ENCODE results near the gene ECE2. TPM values are rescaled to one million over a fixed set of nuclear protein-coding genes. Genes with fewer than 3 reads are reported as not detected.

ECE2 gene
- total RNA-seq, 3 donors from 2014 or later (not counting 1 experiment from before 2014, with no cell fraction given): not detected

- Mint-ChIP-seq H3K27ac (no peak overlapping the region), H3K36me3 (no peaks in the 10 kb centered on the region), H3K9me3 (no peaks in the 10 kb centered on the region), H3K27me3 (ENCODE audit: low read depth in 2 of 2) (no peaks in the 10 kb centered on the region), H3K4me3 (peak overlapping the region; percentile 62), H3K4me1 (peaks cover 9 to 22% of the 10 kb centered on the region in 2 donors)
- H3K4me3 ChIP-seq (ENCODE audit: low read length): no peak overlapping the region
- TF ChIP-seq CTCF (IDR thresholded peaks at IDR 0.05): no peak
- DNase-seq (no peak), ATAC-seq (no peak)
- H3K9me3 ChIP-seq (ENCODE audit: control insufficient read depth, insufficient read depth, low read length): no peaks in the 10 kb centered on the region
- no peaks in the 10 kb centered on the region for H3K27me3 ChIP-seq (ENCODE audit: control insufficient read depth, insufficient read depth, low read length)
- WGBS (ENCODE audit: insufficient coverage): 88% methylated on average over 7 of the region's 7 CpGs
- H3K27ac ChIP-seq (ENCODE audit: low read length): no peak overlapping the region
- H3K36me3 ChIP-seq (ENCODE audit: control insufficient read depth, insufficient read depth, low read length): peaks cover 10% of the 10 kb centered on the region
- H3K4me1 ChIP-seq (ENCODE audit: control insufficient read depth, insufficient read depth, low read length): peaks cover 18% of the 10 kb centered on the region
- intact Hi-C loops (cut with micrococcal nuclease): no loop called here
Measured at GRCh38 chr3:184296616-184297015, 20.8 kb downstream of the ECE2 start.

GRCh38 chr3:184298759-184299487 is 23.1 kb downstream of the ECE2 start, which contains the start of gene PSMD2:
Gene PSMD2, plus strand, starts transcription at chr3:184299241. Its CDS starts 26 bp downstream, at chr3:184299267.
- Histone ChIP-seq H3K27ac (ENCODE audit: low read length) (peak within 1 kb of the TSS; percentile 80), H3K4me3 (ENCODE audit: low read length) (peak within 1 kb of the TSS; percentile 72), H3K36me3 (ENCODE audit: control insufficient read depth, insufficient read depth, low read length) (peaks cover 33% of the 10 kb centered on the region), H3K4me1 (ENCODE audit: control insufficient read depth, insufficient read depth, low read length) (peaks cover 18% of the 10 kb centered on the region), H3K27me3 (ENCODE audit: control insufficient read depth, insufficient read depth, low read length) (no peaks in the 10 kb centered on the region), H3K9me3 (ENCODE audit: control insufficient read depth, insufficient read depth, low read length) (no peaks in the 10 kb centered on the region)
- H3K9me3 Mint-ChIP-seq: no peaks in the 10 kb centered on the region
- peaks cover 9 to 22% of the 10 kb centered on the region in 2 donors for H3K4me1 Mint-ChIP-seq
- intact Hi-C loops (cut with micrococcal nuclease): loop anchor here (1.0 to 2.0 kb wide), 5 partner anchors 16 to 125 kb away; partner anchors contain the start of genes ABCF3 and AP2M1
- peak within 1 kb of the TSS; percentile 85 to 90 for H3K27ac Mint-ChIP-seq
- under 1% methylated on average over 78 of the region's 78 CpGs for WGBS (ENCODE audit: insufficient coverage)
- H3K36me3 Mint-ChIP-seq: no peaks in the 10 kb centered on the region
- no peaks in the 10 kb centered on the region for H3K27me3 Mint-ChIP-seq (ENCODE audit: low read depth in 2 of 2)
- TF ChIP-seq CTCF (IDR thresholded peaks at IDR 0.05): no peak
- DNase-seq (peak; percentile 93 to 98), ATAC-seq (peak; percentile 92 to 99 (median 96))
- H3K4me3 Mint-ChIP-seq: peak within 1 kb of the TSS; percentile 88

DNA sequence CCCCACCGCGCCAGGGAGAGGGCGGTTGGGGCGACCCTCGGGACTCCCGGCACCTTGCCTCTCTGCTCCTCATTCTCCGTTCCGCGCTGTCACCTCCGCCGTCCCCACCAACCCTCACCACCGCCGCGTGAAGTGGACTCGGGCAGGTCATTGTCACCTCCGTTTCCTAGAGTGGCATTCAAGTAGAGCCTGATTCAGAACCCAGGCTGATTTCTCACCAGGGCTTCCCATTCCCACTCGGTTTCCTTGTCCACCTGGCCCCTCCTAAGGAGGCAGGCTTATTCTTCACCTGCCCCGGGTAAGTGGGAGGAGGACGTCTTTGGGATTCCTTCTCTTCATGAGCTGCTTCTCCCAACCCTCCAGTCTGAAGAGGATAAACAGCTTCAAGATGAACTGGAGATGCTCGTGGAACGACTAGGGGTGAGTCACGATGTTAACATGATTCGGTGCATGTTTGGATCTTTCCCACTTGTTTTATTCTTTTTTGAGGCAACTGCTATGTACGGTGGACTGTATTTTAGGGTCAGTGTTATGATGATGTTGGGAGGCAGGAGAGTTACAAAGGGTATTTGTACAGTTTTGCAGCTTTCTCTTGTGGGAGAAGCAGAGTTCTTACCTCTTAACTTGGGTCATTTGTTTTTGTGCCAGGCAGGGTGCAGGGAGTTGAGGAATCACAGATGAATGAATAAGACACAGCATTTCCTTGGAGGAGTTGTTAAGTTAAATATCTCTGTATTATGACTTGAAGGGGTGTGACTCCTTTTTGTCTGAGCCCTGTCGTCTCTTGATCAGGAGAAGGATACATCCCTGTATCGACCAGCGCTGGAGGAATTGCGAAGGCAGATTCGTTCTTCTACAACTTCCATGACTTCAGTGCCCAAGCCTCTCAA is 23.9 kb downstream of the ECE2 start:
- Mint-ChIP-seq H3K9me3 (no peaks in the 10 kb centered on the region), H3K4me1 (peaks cover 9 to 22% of the 10 kb centered on the region in 2 donors), H3K27ac (peak overlapping the region; percentile 85 to 90), H3K36me3 (no peaks in the 10 kb centered on the region), H3K27me3 (ENCODE audit: low read depth in 2 of 2) (no peaks in the 10 kb centered on the region), H3K4me3 (peak overlapping the region; percentile 88)
- Histone ChIP-seq H3K27me3 (ENCODE audit: control insufficient read depth, insufficient read depth, low read length) (no peaks in the 10 kb centered on the region), H3K4me3 (ENCODE audit: low read length) (peak overlapping the region; percentile 72), H3K9me3 (ENCODE audit: control insufficient read depth, insufficient read depth, low read length) (no peaks in the 10 kb centered on the region), H3K4me1 (ENCODE audit: control insufficient read depth, insufficient read depth, low read length) (peaks cover 18% of the 10 kb centered on the region), H3K27ac (ENCODE audit: low read length) (peak overlapping the region; percentile 56), H3K36me3 (ENCODE audit: control insufficient read depth, insufficient read depth, low read length) (peaks cover 41% of the 10 kb centered on the region)
- 21% methylated on average over 29 of the region's 29 CpGs for WGBS (ENCODE audit: insufficient coverage)
- no peak for TF ChIP-seq CTCF (IDR thresholded peaks at IDR 0.05)
- ATAC-seq (no peak), DNase-seq (no peak)
- intact Hi-C loops (cut with micrococcal nuclease): loop anchor here (1.0 to 2.0 kb wide), 5 partner anchors 16 to 125 kb away; partner anchors contain the start of genes ABCF3 and AP2M1

All from natural killer cell (primary cell).